Naive thymus-derived CD8-positive, alpha-beta T cell (primary cell): ENCODE data around the gene SBNO2. TPM values are rescaled to one million over a fixed set of nuclear protein-coding genes. Genes with fewer than 3 reads are reported as not detected.
"Not testable (repeated sequence)": the region's sequence is repeated elsewhere in the genome, so short reads cannot be mapped to it uniquely, and the experiment has no call there.

Experiments used
- ATAC-seq, 2 donors: fragments of 150-1000 bp; cut with Tn5 transposase in 1 of 2; sonication (Bioruptor Pico), chemical (Tn5 transposase) in 1 of 2; 1 replicate in 1 of 2; 2 replicates in 1 of 2; pipeline ENCODE4 v1.10.0; 2021; ENCODE audit warnings: mild to moderate bottlenecking in 2 of 2, moderate library complexity in 2 of 2
- POLR2A ChIA-PET: fragments of 350-600 bp; sonication (Branson Sonifier 250); formaldehyde crosslinking; loops from one replicate; lab custom pipeline; 2021; ENCODE audit warnings: antibody characterized with exemption; lab: Charles Lee
- DNase-seq, 10 donors: peaks; one replicate each; pipeline versions ENCODE4 v3.0.0 to v3.0.0-alpha.2; 2020 to 2022
- H3K27ac Mint-ChIP-seq, 10 donors: one replicate each; pipeline ENCODE4 v1.8.0; 2020 to 2022; ENCODE audit warnings: mild to moderate bottlenecking in 10 of 10, mixed read lengths in 10 of 10, moderate library complexity in 4 of 10, inconsistent platforms in 1 of 10
- H3K27me3 Mint-ChIP-seq, 5 donors: one replicate each; pipeline ENCODE4 v1.8.0; 2021 to 2022; ENCODE audit warnings: mixed read lengths in 5 of 5
- H3K36me3 Mint-ChIP-seq, 3 donors: one replicate each; pipeline ENCODE4 v1.8.0; 2020 to 2022; ENCODE audit warnings: mixed read lengths in 3 of 3, mild to moderate bottlenecking in 2 of 3, inconsistent platforms in 1 of 3
- H3K4me1 Mint-ChIP-seq, 4 donors: one replicate each; pipeline ENCODE4 v1.8.0; 2021 to 2022; ENCODE audit warnings: mixed read lengths in 4 of 4
- H3K4me3 Mint-ChIP-seq, 10 donors: one replicate each; pipeline ENCODE4 v1.8.0; 2020 to 2022; ENCODE audit warnings: mild to moderate bottlenecking in 10 of 10, mixed read lengths in 10 of 10, moderate library complexity in 6 of 10, inconsistent platforms in 1 of 10
- H3K9me3 Mint-ChIP-seq, 9 donors: one replicate each; pipeline ENCODE4 v1.8.0; 2020 to 2022; ENCODE audit warnings: mixed read lengths in 9 of 9, mild to moderate bottlenecking in 3 of 9, inconsistent platforms in 1 of 9, moderate library complexity in 1 of 9
- polyA plus RNA-seq, 3 donors: library from polyadenylated mRNA; unstranded; fragments of 300-500 nt; fragmentation: Illumina TruSeq; gene quantifications; one replicate each; pipeline ENCODE4 v1.2.3, GENCODE V29; 2021
- total RNA-seq, 8 experiments: library from RNA in 2 of 8; stranded (reverse) in 2 of 8; gene quantifications; one replicate each; pipeline ENCODE4 v1.2.3 and lab custom pipeline; 2021 to 2026

SBNO2 gene
- total and polyA plus RNA-seq, 5 experiments from 2014 or later, result 0.68 to 82.4 (median 2.3) TPM

GRCh38 chr19:1200614-1201013 lies 26.5 kb upstream of the SBNO2 start:
- not testable (repeated sequence) for H3K9me3 Mint-ChIP-seq, H3K4me3 Mint-ChIP-seq, H3K36me3 Mint-ChIP-seq, DNase-seq, ATAC-seq, H3K27me3 Mint-ChIP-seq
- peaks cover 9 to 22% (median 13%) of the 10 kb centered on the region in 4 donors for H3K4me1 Mint-ChIP-seq
- POLR2A ChIA-PET, result interaction anchor here (1.1 kb wide), 1 partner anchor 93 kb away, joined by 5 read pairs; no protein-coding TSS in a partner anchor
- H3K27ac Mint-ChIP-seq, result peak overlapping the region in 3 of 10 donors; percentile 28 to 75 (median 41)

DNA sequence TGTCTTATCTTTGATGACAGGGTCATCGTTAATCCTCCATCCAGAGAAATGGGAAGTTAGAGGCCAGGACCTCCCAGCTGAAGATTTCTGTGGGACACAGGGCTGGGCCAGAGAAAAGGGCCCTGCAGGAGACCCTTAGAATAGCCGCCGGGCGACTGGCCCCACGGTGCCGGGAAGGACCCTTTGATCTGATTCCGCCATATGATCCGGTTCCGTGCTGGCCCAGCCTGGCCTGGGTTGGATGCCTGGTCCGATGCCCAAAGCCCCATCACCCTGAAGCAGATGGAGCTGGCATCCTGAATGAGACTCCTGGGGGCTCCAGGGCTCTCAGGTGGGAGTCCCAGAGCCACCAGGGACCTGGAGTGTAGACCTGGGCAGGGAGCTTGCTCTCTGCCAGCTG lies 25.5 kb upstream of the SBNO2 start:
- no peaks in the 10 kb centered on the region for H3K36me3 Mint-ChIP-seq
- H3K9me3 Mint-ChIP-seq, result no peaks in the 10 kb centered on the region
- H3K27me3 Mint-ChIP-seq, result no peaks in the 10 kb centered on the region
- POLR2A ChIA-PET, result interaction anchor here (0.7 to 1.1 kb wide), 5 partner anchors 82 to 283 kb away, joined by 3 to 5 read pairs (median 3); partner anchors contain the start of gene KISS1R
- H3K4me3 Mint-ChIP-seq, result no peak overlapping the region
- H3K27ac Mint-ChIP-seq, result no peak overlapping the region
- peaks cover 9 to 16% (median 13%) of the 10 kb centered on the region in 4 donors for H3K4me1 Mint-ChIP-seq
- DNase-seq (no peak), ATAC-seq (no peak)

GRCh38 chr19:1189419-1189818 lies 15.4 kb upstream of the SBNO2 start:
- Mint-ChIP-seq H3K4me3 (peak overlapping the region in 3 of 10 donors; percentile 14 to 63 (median 52)), H3K4me1 (peaks cover 6 to 20% (median 19%) of the 10 kb centered on the region in 4 donors), H3K36me3 (no peaks in the 10 kb centered on the region), H3K27me3 (no peaks in the 10 kb centered on the region), H3K9me3 (no peaks in the 10 kb centered on the region), H3K27ac (peak overlapping the region in 8 of 10 donors; percentile 13 to 95 (median 78))
- DNase-seq (peak in 2 of 10 donors; percentile 33 to 39), ATAC-seq (peak; percentile 31)
- POLR2A ChIA-PET, result interaction anchor here (1.2 kb wide), 1 partner anchor 9 kb away, joined by 5 read pairs; no protein-coding TSS in a partner anchor

DNA sequence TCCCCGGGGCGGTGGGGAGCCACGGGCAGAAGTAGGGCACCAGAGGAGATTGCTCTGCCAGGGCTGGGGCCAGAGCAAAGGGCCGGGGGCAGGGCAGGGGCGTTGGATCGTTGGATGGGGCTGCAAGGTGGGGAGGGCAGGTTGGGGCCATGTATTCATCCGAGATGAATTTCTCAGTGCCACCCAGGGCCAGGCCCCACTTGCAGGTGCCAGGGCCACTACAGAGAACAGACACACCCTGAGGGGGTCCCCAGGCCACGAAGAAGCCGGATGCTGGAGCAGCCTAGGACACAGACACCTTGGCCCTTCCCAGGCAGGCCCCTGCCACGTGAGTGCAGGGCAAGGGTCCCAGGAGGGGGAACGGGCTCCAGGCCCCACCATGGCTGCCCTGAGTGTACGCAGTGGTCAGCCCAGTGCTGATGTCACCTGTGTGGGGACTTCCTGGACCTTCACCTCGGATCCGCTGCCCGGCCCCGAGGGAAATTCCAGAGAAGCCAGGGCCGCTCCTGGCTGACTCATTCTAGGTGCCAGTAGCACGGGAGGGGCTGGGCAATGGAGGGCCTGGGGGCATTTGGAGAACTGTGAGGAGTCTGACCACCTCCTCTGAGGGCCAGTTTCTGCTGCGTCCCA lies 9.6 kb upstream of the SBNO2 start:
- POLR2A ChIA-PET, result no interaction called here
- Mint-ChIP-seq H3K27ac (no peak overlapping the region), H3K36me3 (no peaks in the 10 kb centered on the region), H3K9me3 (no peaks in the 10 kb centered on the region), H3K4me3 (no peak overlapping the region), H3K27me3 (peaks cover 2 to 12% (median 6%) of the 10 kb centered on the region in 5 donors), H3K4me1 (peaks cover 10 to 18% (median 11%) of the 10 kb centered on the region in 4 donors)
- ATAC-seq (no peak), DNase-seq (no peak)

DNA sequence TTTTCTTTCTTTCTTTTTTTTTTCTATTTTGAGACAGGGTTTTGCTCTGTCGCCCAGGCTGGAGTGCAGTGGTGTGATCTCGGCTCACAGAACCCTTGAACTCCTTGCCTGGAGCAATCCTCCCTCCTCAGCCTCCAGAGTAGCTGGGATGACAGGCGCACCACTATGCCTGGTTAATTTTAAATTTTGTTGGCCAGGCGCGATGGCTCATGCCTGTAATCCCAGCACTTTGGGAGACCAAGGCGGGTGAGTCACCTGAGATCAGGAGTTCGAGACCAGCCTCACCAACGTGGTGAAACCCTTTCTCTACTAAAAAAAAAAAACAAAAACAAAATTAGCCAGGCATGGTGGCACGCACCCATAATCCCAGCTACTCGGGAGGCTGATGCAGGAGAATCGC lies 8.7 kb upstream of the SBNO2 start:
- H3K27ac Mint-ChIP-seq, result no peak overlapping the region
- POLR2A ChIA-PET, result interaction anchor here (0.7 kb wide), 1 partner anchor 1167 kb away, joined by 3 read pairs; no protein-coding TSS in a partner anchor
- H3K27me3 Mint-ChIP-seq, result peaks cover 2 to 12% (median 6%) of the 10 kb centered on the region in 5 donors

DNA sequence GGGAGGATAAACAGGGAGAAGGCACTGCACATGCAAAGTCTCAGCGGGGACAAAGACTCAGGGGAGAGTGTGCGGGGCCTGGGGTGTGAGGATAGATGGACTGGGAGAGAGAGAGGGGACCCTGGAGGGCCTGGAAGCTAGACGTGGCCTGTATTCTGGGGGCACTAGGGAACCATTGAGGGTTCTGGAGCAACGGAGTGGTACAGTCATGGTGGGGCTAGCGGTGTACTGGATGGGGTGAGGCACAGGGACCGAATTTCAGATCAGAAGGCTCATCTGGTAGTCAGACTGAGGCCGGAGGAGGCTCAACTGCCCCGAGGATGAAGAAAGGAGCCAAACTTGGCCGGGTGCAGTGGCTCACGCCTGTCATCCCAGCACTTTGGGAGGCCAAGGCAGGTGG lies 8.0 kb upstream of the SBNO2 start:
- Mint-ChIP-seq H3K27me3 (peaks cover 2 to 12% (median 6%) of the 10 kb centered on the region in 5 donors), H3K36me3 (no peaks in the 10 kb centered on the region), H3K4me1 (peaks cover 10 to 19% (median 14%) of the 10 kb centered on the region in 4 donors), H3K9me3 (no peaks in the 10 kb centered on the region), H3K4me3 (no peak overlapping the region), H3K27ac (peak overlapping the region in 1 of 10 donors; percentile 67)
- POLR2A ChIA-PET, result no interaction called here
- DNase-seq, result no peak
- ATAC-seq, result no peak

More for the DNA sequence above, 8.7 kb upstream of the SBNO2 start:
- H3K4me3 Mint-ChIP-seq, result no peak overlapping the region
- ATAC-seq, result no peak
- no peaks in the 10 kb centered on the region for H3K36me3 Mint-ChIP-seq
- no peaks in the 10 kb centered on the region for H3K9me3 Mint-ChIP-seq
- DNase-seq, result no peak
- peaks cover 10 to 18% (median 12%) of the 10 kb centered on the region in 4 donors for H3K4me1 Mint-ChIP-seq

DNA sequence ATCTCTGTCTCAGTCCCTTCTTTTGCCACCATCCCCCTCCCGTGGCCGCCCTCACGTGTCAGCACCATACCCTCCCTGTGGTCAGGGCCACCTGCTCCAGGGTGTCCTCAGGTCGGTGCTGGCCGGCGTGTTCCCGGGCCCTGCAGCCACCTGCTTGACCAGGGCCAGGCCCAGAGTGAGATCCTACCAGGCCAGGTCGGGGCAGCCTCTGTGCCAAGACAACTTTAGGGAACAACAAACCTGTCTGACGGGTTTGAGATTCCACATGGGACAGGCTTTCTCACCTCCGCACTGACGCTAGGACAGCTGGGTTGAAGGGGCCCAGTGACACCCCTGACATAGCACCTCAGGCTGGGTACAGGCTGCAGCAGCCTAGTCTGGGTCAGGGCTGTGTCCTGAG lies 7.5 kb upstream of the SBNO2 start:
- Mint-ChIP-seq H3K9me3 (no peaks in the 10 kb centered on the region), H3K27me3 (peaks cover 2 to 12% (median 6%) of the 10 kb centered on the region in 5 donors), H3K4me1 (peaks cover 10 to 21% (median 14%) of the 10 kb centered on the region in 4 donors), H3K27ac (peak overlapping the region in 3 of 10 donors; percentile 32 to 82 (median 75)), H3K4me3 (peak overlapping the region in 4 of 10 donors; percentile 24 to 60 (median 50)), H3K36me3 (no peaks in the 10 kb centered on the region)
- POLR2A ChIA-PET, result no interaction called here
- DNase-seq, result no peak
- ATAC-seq, result no peak

GRCh38 chr19:1177322-1178114 lies 3.5 kb upstream of the SBNO2 start:
- peaks cover 2 to 12% (median 6%) of the 10 kb centered on the region in 5 donors for H3K27me3 Mint-ChIP-seq
- no peaks in the 10 kb centered on the region for H3K9me3 Mint-ChIP-seq
- H3K27ac Mint-ChIP-seq, result peak overlapping the region in 1 of 10 donors; percentile 44
- no peak overlapping the region for H3K4me3 Mint-ChIP-seq
- POLR2A ChIA-PET, result interaction anchor here (0.7 kb wide), 1 partner anchor 47 kb away, joined by 3 read pairs; no protein-coding TSS in a partner anchor
- no peaks in the 10 kb centered on the region for H3K36me3 Mint-ChIP-seq
- H3K4me1 Mint-ChIP-seq, result peaks cover 12 to 26% (median 19%) of the 10 kb centered on the region in 4 donors
- ATAC-seq (no peak), DNase-seq (no peak)

DNA sequence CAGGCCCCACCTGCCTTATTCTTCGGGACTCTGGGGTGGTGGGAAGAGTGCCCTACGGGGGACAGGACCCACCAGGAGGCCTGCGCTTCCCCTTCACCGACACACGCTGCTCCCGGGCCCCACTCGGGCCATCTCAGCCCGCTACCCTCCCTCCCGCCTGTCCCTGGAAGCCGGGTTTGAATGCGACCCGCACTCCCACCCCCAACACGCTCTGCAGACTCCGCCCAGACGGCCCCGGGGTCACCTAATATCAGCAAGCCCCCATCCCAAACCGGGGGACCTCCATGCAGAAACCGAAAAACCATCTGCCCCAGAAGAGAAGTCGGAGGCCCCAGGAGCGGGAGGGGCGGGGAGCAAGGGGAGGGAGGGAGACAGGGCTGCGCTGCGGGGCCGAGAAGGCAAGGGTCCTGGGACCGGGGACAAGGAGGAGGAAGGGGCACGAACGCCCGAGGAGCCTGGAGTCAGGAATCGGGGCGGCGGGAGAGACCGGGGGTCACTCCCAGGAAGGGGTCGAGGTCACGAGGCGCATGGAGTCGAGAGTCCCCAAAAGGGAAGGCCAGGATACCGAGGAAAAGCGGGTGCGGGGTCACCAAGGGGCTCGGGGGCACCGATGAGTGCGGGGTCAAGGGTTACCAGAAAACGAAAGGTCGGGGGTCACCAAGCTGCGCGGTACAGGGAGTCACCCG lies 766 bp downstream of the SBNO2 start:
- Mint-ChIP-seq H3K9me3 (no peaks in the 10 kb centered on the region), H3K27me3 (no peaks in the 10 kb centered on the region), H3K36me3 (peaks cover 0 to 6% (median 0%) of the 10 kb centered on the region in 3 donors), H3K4me3 (peak overlapping the region; percentile 80 to 93 (median 86)), H3K27ac (peak overlapping the region in 9 of 10 donors; percentile 83 to 95 (median 95)), H3K4me1 (peaks cover 10 to 40% (median 30%) of the 10 kb centered on the region in 4 donors)
- POLR2A ChIA-PET, result interaction anchor here (1.0 to 2.4 kb wide), 8 partner anchors 19 to 241 kb away, joined by 3 to 8 read pairs (median 4); partner anchors contain the start of genes ARHGAP45, CIRBP and GPX4
- peak in 1 of 10 donors; percentile 26 for DNase-seq
- peak; percentile 32 to 36 for ATAC-seq

DNA sequence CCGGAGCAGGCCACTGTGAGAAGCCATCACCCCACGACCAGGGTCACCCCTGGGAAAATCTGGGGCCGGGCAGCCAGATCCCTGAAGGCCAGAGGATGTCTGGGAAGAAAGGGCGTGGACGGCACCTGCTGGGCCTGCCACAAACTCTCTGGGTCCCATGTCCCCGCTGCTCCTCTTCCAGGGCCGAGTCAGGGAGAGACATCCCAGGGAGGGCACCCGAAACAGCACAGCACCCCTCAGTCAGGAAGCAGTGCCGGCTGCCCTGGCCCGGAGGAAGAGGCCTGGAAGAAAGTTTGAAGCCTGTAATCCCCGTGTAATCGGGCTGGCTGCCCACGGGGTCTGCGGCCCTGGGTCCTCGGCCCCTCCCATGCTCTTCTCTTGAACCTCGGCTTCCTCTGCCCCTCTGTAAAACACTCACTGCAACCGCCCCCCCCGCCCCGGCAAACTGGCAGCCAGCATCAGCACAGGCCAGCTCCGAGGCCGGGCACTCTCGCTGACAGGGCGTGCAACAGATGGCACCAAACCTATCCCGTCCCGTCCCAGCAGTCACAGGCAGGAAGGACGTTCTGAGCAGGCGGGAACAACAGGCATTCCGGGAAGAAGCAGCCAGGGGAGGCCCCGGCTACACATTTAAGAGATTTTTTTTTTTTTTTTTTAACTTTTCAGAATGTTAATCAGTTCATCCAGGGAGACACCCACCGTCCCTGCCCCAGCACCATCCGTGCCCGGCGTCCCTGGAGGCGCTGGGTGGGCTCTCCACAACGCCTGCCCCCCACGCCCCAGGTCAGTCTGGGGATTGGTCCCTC lies 1.5 kb downstream of the SBNO2 start:
- H3K27ac Mint-ChIP-seq, result peak overlapping the region in 9 of 10 donors; percentile 74 to 95 (median 92)
- POLR2A ChIA-PET, result interaction anchor here (1.2 kb wide), 1 partner anchor 19 kb away, joined by 4 read pairs; no protein-coding TSS in a partner anchor
- no peak for ATAC-seq
- H3K27me3 Mint-ChIP-seq, result no peaks in the 10 kb centered on the region
- H3K4me1 Mint-ChIP-seq, result peaks cover 10 to 42% (median 29%) of the 10 kb centered on the region in 4 donors
- no peak for DNase-seq
- H3K36me3 Mint-ChIP-seq, result peaks cover 0 to 6% (median 0%) of the 10 kb centered on the region in 3 donors
- H3K4me3 Mint-ChIP-seq, result peak overlapping the region; percentile 80 to 93 (median 86)
- no peaks in the 10 kb centered on the region for H3K9me3 Mint-ChIP-seq

GRCh38 chr19:1171755-1172352 lies 2.2 kb downstream of the SBNO2 start:
- DNase-seq (no peak), ATAC-seq (no peak)
- POLR2A ChIA-PET, result interaction anchor here (0.7 to 1.2 kb wide), 2 partner anchors 20 to 67 kb away, joined by 3 to 4 read pairs; no protein-coding TSS in a partner anchor
- Mint-ChIP-seq H3K36me3 (peaks cover 0 to 6% (median 1%) of the 10 kb centered on the region in 3 donors), H3K4me1 (peaks cover 10 to 42% (median 26%) of the 10 kb centered on the region in 4 donors), H3K27me3 (no peaks in the 10 kb centered on the region), H3K4me3 (peak overlapping the region; percentile 53 to 93 (median 82)), H3K27ac (peak overlapping the region in 8 of 10 donors; percentile 33 to 95 (median 87)), H3K9me3 (no peaks in the 10 kb centered on the region)
